ENCODE measurements around the gene VWCE. TPM values are rescaled to one million over a fixed set of nuclear protein-coding genes. Genes with fewer than 3 reads are reported as not detected.

Gene VWCE
- total and polyA plus RNA-seq, 5 donors from 2014 or later, result 0.94 TPM; not detected in 4

Other genes starting within 250 kb of the VWCE start
- gene CD5, start 192.8 kb downstream of the VWCE start, total RNA-seq, result 390 TPM
- 100 to 1,000 TPM; 150 to 253 (median 213) TPM for gene CD5, start 192.8 kb downstream of the VWCE start, polyA plus RNA-seq
- gene VPS37C, start 133.9 kb downstream of the VWCE start, total RNA-seq, result 2.8 TPM
- under 1 TPM; 0.30 to 0.68 (median 0.60) TPM for gene VPS37C, start 133.9 kb downstream of the VWCE start, polyA plus RNA-seq
- not detected for gene PGA3, start 91.8 kb downstream of the VWCE start, total RNA-seq
- gene PGA3, start 91.8 kb downstream of the VWCE start, polyA plus RNA-seq, result not detected
- gene PGA4, start 73.0 kb downstream of the VWCE start, total RNA-seq, result not detected
- gene PGA4, start 73.0 kb downstream of the VWCE start, polyA plus RNA-seq, result not detected
- gene PGA5, start 54.1 kb downstream of the VWCE start, total RNA-seq, result not detected
- gene PGA5, start 54.1 kb downstream of the VWCE start, polyA plus RNA-seq, result not detected
- gene DDB1, start 37.8 kb upstream of the VWCE start, total RNA-seq, result 155 TPM
- gene DDB1, start 37.8 kb upstream of the VWCE start, polyA plus RNA-seq, result 100 to 1,000 TPM; 117 to 158 (median 126) TPM
- 29.6 TPM for gene TKFC, start 37.9 kb upstream of the VWCE start, total RNA-seq
- 10 to 100 TPM; 29.2 to 33.2 (median 32.1) TPM for gene TKFC, start 37.9 kb upstream of the VWCE start, polyA plus RNA-seq
- gene CYB561A3, start 66.6 kb upstream of the VWCE start, total RNA-seq, result 29.5 TPM
- gene CYB561A3, start 66.6 kb upstream of the VWCE start, polyA plus RNA-seq, result 10 to 100 TPM; 54.7 to 70.2 (median 59.3) TPM
- gene TMEM138, start 67.1 kb upstream of the VWCE start, total RNA-seq, result 48.6 TPM
- 10 to 100 TPM; 59.8 to 73.2 (median 62.0) TPM for gene TMEM138, start 67.1 kb upstream of the VWCE start, polyA plus RNA-seq
- gene TMEM216, start 97.3 kb upstream of the VWCE start, total RNA-seq, result 10.3 TPM
- gene TMEM216, start 97.3 kb upstream of the VWCE start, polyA plus RNA-seq, result 10 to 100 TPM; 48.2 to 69.3 (median 59.0) TPM
- 111 TPM for gene CPSF7, start 134.7 kb upstream of the VWCE start, total RNA-seq
- gene CPSF7, start 134.7 kb upstream of the VWCE start, polyA plus RNA-seq, result 10 to 100 TPM; 23.5 to 32.0 (median 25.4) TPM
- 36.7 TPM for gene SDHAF2, start 134.8 kb upstream of the VWCE start, total RNA-seq
- gene SDHAF2, start 134.8 kb upstream of the VWCE start, polyA plus RNA-seq, result 100 to 1,000 TPM in 2 of 4 donors, 10 to 100 TPM in 2; 92.9 to 127 (median 105) TPM
- not detected for gene LRRC10B, start 213.4 kb upstream of the VWCE start, total RNA-seq
- not detected for gene LRRC10B, start 213.4 kb upstream of the VWCE start, polyA plus RNA-seq